ENCODE measurements around the gene DAB2IP. TPM values are rescaled to one million over a fixed set of nuclear protein-coding genes. Genes with fewer than 3 reads are reported as not detected.

The DAB2IP gene
- polyA plus RNA-seq, 1 donor (not counting 4 experiments of a cell fraction or from before 2014, with no cell fraction given): 28.6 TPM

DNA sequence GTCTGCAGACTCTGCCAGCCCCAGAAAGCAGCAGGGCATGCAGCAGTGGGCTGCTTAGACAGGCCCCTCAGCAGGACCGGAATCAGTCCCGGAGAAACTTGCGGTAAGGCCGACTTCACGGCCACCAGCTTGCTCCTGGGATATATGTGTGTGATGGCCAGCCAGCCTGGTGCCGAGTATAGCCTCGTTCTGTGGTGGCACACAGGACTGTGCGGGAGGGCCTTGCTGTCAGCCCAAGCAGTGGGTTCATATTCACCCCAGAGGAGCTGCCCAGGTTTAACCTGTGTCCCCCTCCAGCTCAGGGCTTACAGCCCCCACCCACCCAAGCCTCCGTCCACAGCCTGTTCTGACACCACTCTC lies 112.9 kb downstream of the DAB2IP start:
- no peak overlapping the region for H3K9ac ChIP-seq (ENCODE audit: control insufficient read depth, extremely low read depth, insufficient read depth, low read length)
- no peak overlapping the region for H3K27ac ChIP-seq (ENCODE audit: control insufficient read depth, insufficient read depth, low read length)
- no peak overlapping the region for H2AFZ ChIP-seq (ENCODE audit: control insufficient read depth, low read length)
- H3K9me3 ChIP-seq (ENCODE audit: control insufficient read depth, low read depth, low read length): no peaks in the 10 kb centered on the region
- TF ChIP-seq EZH2 (IDR thresholded peaks at IDR 0.05; ENCODE audit: low read length): no peak
- TF ChIP-seq, protein P1, sequence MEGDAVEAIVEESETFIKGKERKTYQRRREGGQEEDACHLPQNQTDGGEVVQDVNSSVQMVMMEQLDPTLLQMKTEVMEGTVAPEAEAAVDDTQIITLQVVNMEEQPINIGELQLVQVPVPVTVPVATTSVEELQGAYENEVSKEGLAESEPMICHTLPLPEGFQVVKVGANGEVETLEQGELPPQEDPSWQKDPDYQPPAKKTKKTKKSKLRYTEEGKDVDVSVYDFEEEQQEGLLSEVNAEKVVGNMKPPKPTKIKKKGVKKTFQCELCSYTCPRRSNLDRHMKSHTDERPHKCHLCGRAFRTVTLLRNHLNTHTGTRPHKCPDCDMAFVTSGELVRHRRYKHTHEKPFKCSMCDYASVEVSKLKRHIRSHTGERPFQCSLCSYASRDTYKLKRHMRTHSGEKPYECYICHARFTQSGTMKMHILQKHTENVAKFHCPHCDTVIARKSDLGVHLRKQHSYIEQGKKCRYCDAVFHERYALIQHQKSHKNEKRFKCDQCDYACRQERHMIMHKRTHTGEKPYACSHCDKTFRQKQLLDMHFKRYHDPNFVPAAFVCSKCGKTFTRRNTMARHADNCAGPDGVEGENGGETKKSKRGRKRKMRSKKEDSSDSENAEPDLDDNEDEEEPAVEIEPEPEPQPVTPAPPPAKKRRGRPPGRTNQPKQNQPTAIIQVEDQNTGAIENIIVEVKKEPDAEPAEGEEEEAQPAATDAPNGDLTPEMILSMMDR (optimal IDR thresholded peaks at IDR 0.05 in 1 of 3, IDR thresholded peaks at IDR 0.05 in 1 of 3, conservative IDR thresholded peaks at IDR 0.05 in 1 of 3; ENCODE audit: extremely low read depth in 1 of 3, insufficient read depth in 2 of 3, low read length in 3 of 3): no peak
- peaks cover 2% of the 10 kb centered on the region for H3K9me1 ChIP-seq (ENCODE audit: control insufficient read depth, extremely low read depth, insufficient read depth, low read length)
- H3K4me1 ChIP-seq (ENCODE audit: control insufficient read depth, extremely low read depth, insufficient read depth, low read length): peaks cover 13% of the 10 kb centered on the region
- H3K27me3 ChIP-seq (ENCODE audit: control insufficient read depth, extremely low read depth, insufficient read depth, low read length): no peaks in the 10 kb centered on the region
- peaks cover 56 to 62% of the 10 kb centered on the region in 2 experiments for H3K36me3 ChIP-seq (ENCODE audit: control insufficient read depth in 2 of 2, extremely low read depth in 1 of 2, insufficient read depth in 2 of 2, low read length in 2 of 2)
- H4K20me1 ChIP-seq (ENCODE audit: control insufficient read depth, extremely low read depth, insufficient read depth, low read length): peaks cover 6% of the 10 kb centered on the region
- H3K4me2 ChIP-seq (ENCODE audit: control insufficient read depth, extremely low read depth, insufficient read depth, low read depth, low read length): no peak overlapping the region
- FAIRE-seq (no peak), DNase-seq (ENCODE audit: low read depth, low spot score) (no peak)
- H3K4me3 ChIP-seq (ENCODE audit: control insufficient read depth in 2 of 3, extremely low read depth in 1 of 3, insufficient read depth in 2 of 3, low read depth in 1 of 3, low read length in 3 of 3): no peak overlapping the region
- peaks cover 7% of the 10 kb centered on the region for H3K79me2 ChIP-seq (ENCODE audit: control insufficient read depth, insufficient read depth, low read length)
- dilution Hi-C loops (cut with MboI; ENCODE audit: extremely low pct_ligation_motif_present, low sequenced_read_pairs): no loop called here

DNA sequence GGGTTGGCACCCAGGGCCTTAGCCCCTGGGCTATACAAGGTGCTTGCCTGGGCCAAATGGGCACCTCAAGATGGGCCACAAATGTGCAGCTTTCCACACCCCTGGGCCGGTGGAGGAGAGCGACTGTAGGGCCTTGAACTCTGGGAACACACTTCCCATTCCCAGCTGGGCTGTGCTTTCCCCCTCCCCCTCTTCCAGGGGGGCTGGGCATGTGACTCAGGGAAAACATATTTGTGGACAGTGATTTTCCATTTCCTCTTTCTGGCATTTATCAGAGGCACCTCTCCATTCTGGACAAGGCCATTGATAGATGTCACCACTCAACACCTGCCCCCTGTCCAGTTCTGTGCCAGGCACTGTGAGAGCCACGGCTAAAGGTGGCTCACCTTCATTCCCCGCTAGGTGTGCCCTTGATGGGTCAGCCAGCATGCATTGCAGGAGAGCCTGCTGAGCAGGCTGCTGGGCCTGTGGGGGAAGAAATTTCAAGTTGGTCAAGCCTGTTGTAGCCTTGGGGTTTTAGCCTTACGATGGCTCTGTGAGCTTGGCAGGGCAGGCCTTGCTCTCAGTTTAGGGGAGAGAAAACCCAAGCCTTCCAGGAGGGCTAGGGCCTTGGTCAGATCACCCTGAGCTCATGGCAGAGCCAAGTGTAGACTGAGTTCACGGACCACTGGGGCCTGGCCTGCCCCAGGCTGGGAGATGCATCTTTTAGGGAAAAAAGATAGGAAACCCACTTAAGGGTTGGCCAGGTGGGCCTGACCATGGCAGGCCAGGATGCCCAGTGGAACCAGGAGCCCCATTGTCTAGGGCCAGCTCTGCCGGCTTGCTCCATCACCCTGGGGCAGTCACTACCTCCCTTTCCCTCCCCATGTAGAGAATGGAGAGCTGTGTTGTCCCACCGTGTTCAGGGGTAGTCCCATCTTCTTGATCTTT lies 113.9 kb downstream of the DAB2IP start:
- Histone ChIP-seq H3K27ac (ENCODE audit: control insufficient read depth, insufficient read depth, low read length) (peak overlapping the region; percentile 3), H3K9ac (ENCODE audit: control insufficient read depth, extremely low read depth, insufficient read depth, low read length) (no peak overlapping the region), H4K20me1 (ENCODE audit: control insufficient read depth, extremely low read depth, insufficient read depth, low read length) (peaks cover 6% of the 10 kb centered on the region), H3K9me1 (ENCODE audit: control insufficient read depth, extremely low read depth, insufficient read depth, low read length) (peaks cover 2% of the 10 kb centered on the region), H3K4me1 (ENCODE audit: control insufficient read depth, extremely low read depth, insufficient read depth, low read length) (peaks cover 13% of the 10 kb centered on the region), H3K4me2 (ENCODE audit: control insufficient read depth, extremely low read depth, insufficient read depth, low read depth, low read length) (peak overlapping the region; percentile 37), H3K9me3 (ENCODE audit: control insufficient read depth, low read depth, low read length) (no peaks in the 10 kb centered on the region), H3K27me3 (ENCODE audit: control insufficient read depth, extremely low read depth, insufficient read depth, low read length) (no peaks in the 10 kb centered on the region), H3K79me2 (ENCODE audit: control insufficient read depth, insufficient read depth, low read length) (peaks cover 7% of the 10 kb centered on the region), H3K4me3 (ENCODE audit: control insufficient read depth in 2 of 3, extremely low read depth in 1 of 3, insufficient read depth in 2 of 3, low read depth in 1 of 3, low read length in 3 of 3) (no peak overlapping the region), H3K36me3 (ENCODE audit: control insufficient read depth in 2 of 2, extremely low read depth in 1 of 2, insufficient read depth in 2 of 2, low read length in 2 of 2) (peaks cover 62 to 63% of the 10 kb centered on the region in 2 experiments), H2AFZ (ENCODE audit: control insufficient read depth, low read length) (no peak overlapping the region)
- DNase-seq (ENCODE audit: low read depth, low spot score) (no peak), FAIRE-seq (no peak)
- dilution Hi-C loops (cut with MboI; ENCODE audit: extremely low pct_ligation_motif_present, low sequenced_read_pairs): no loop called here
- TF ChIP-seq, protein P1 (optimal IDR thresholded peaks at IDR 0.05 in 1 of 3, IDR thresholded peaks at IDR 0.05 in 1 of 3, conservative IDR thresholded peaks at IDR 0.05 in 1 of 3; ENCODE audit: extremely low read depth in 1 of 3, insufficient read depth in 2 of 3, low read length in 3 of 3): no peak
- no peak for TF ChIP-seq EZH2 (IDR thresholded peaks at IDR 0.05; ENCODE audit: low read length)
